ENCODE data around the gene IRF2.

IRF2 gene

GRCh38 chr4:184455299-184455698 is 19.1 kb downstream of the IRF2 start:
- peaks cover 9% of the 10 kb centered on the region for H3K36me3 ChIP-seq (ENCODE audit: control insufficient read depth, insufficient read depth, low read length)
- H3K4me3 ChIP-seq (replicated peaks; ENCODE audit: low read depth, low read length), result no peak overlapping the region
- TF ChIP-seq CTCF (IDR thresholded peaks at IDR 0.05; ENCODE audit: insufficient read depth, low read length, poor library complexity, severe bottlenecking), result no peak
- no peaks in the 10 kb centered on the region for H3K27me3 ChIP-seq (replicated peaks; ENCODE audit: control insufficient read depth, insufficient read depth, low read length)
- no peak for DNase-seq (ENCODE audit: extremely low read depth, insufficient read length)

GRCh38 chr4:184453365-184454160 is 20.8 kb downstream of the IRF2 start:
- peaks cover 11% of the 10 kb centered on the region for H3K36me3 ChIP-seq (ENCODE audit: control insufficient read depth, insufficient read depth, low read length)
- H3K27me3 ChIP-seq (replicated peaks; ENCODE audit: control insufficient read depth, insufficient read depth, low read length), result no peaks in the 10 kb centered on the region
- TF ChIP-seq CTCF (IDR thresholded peaks at IDR 0.05; ENCODE audit: insufficient read depth, low read length, poor library complexity, severe bottlenecking), result no peak
- peak; percentile 23 for DNase-seq (ENCODE audit: extremely low read depth, insufficient read length)
- H3K4me3 ChIP-seq (replicated peaks; ENCODE audit: low read depth, low read length), result peak overlapping the region; percentile 27; the same call in 1 of the 2 replicates

- DNase-seq (ENCODE audit: extremely low read depth, insufficient read length), result no peak
- Histone ChIP-seq H3K4me3 (replicated peaks; ENCODE audit: low read depth, low read length) (no peak overlapping the region), H3K36me3 (ENCODE audit: control insufficient read depth, insufficient read depth, low read length) (peaks cover 11% of the 10 kb centered on the region), H3K27me3 (replicated peaks; ENCODE audit: control insufficient read depth, insufficient read depth, low read length) (no peaks in the 10 kb centered on the region)
- TF ChIP-seq CTCF (IDR thresholded peaks at IDR 0.05; ENCODE audit: insufficient read depth, low read length, poor library complexity, severe bottlenecking), result no peak
These were observed 21.6 kb downstream of the IRF2 start for GRCh38 chr4:184452740-184453139.

- no peak overlapping the region for H3K4me3 ChIP-seq (replicated peaks; ENCODE audit: low read depth, low read length)
- DNase-seq (ENCODE audit: extremely low read depth, insufficient read length), result no peak
- TF ChIP-seq CTCF (IDR thresholded peaks at IDR 0.05; ENCODE audit: insufficient read depth, low read length, poor library complexity, severe bottlenecking), result no peak
- H3K36me3 ChIP-seq (ENCODE audit: control insufficient read depth, insufficient read depth, low read length), result peaks cover 8% of the 10 kb centered on the region
- H3K27me3 ChIP-seq (replicated peaks; ENCODE audit: control insufficient read depth, insufficient read depth, low read length), result no peaks in the 10 kb centered on the region
These were observed 22.6 kb downstream of the IRF2 start for GRCh38 chr4:184451726-184452125.

GRCh38 chr4:184450743-184451535 is 23.4 kb downstream of the IRF2 start:
- no peak for DNase-seq (ENCODE audit: extremely low read depth, insufficient read length)
- peaks cover 8% of the 10 kb centered on the region for H3K36me3 ChIP-seq (ENCODE audit: control insufficient read depth, insufficient read depth, low read length)
- no peaks in the 10 kb centered on the region for H3K27me3 ChIP-seq (replicated peaks; ENCODE audit: control insufficient read depth, insufficient read depth, low read length)
- H3K4me3 ChIP-seq (replicated peaks; ENCODE audit: low read depth, low read length), result no peak overlapping the region
- no peak for TF ChIP-seq CTCF (IDR thresholded peaks at IDR 0.05; ENCODE audit: insufficient read depth, low read length, poor library complexity, severe bottlenecking)

All from GM06990 (cell line).